ENCODE data around the gene SDF2L1.
"Not testable (repeated sequence)": the region's sequence is repeated elsewhere in the genome, so short reads cannot be mapped to it uniquely, and the experiment has no call there.

SDF2L1 gene

GRCh38 chr22:21641789-21642583 is at the start of gene SDF2L1:
SDF2L1 (plus strand) TSS chr22:21642302; CDS start chr22:21642337, 35 bp downstream.
- DNase-seq = peak; percentile 97

- DNase-seq = no peak
These were observed 49.7 kb upstream of the SDF2L1 start for GRCh38 chr22:21592422-21592821.

- no peak for DNase-seq
These were observed 48.5 kb upstream of the SDF2L1 start for GRCh38 chr22:21593406-21594232.

GRCh38 chr22:21594865-21595452 is 47.1 kb upstream of the SDF2L1 start:
- DNase-seq = no peak

GRCh38 chr22:21596356-21597135 is 45.6 kb upstream of the SDF2L1 start:
- not testable (repeated sequence) for DNase-seq

- DNase-seq = no peak
These were observed 43.8 kb upstream of the SDF2L1 start for GRCh38 chr22:21598302-21598701.

GRCh38 chr22:21599053-21599893 is 42.8 kb upstream of the SDF2L1 start:
- no peak for DNase-seq

GRCh38 chr22:21602579-21602978 is 39.5 kb upstream of the SDF2L1 start:
- DNase-seq = no peak

- no peak for DNase-seq
These were observed 38.1 kb upstream of the SDF2L1 start for GRCh38 chr22:21603973-21604372.

- no peak for DNase-seq
These were observed 36.1 kb upstream of the SDF2L1 start for GRCh38 chr22:21605887-21606564.

- DNase-seq = no peak
These were observed 35.3 kb upstream of the SDF2L1 start for GRCh38 chr22:21606775-21607174.

GRCh38 chr22:21609556-21610157 is 32.4 kb upstream of the SDF2L1 start:
- not testable (repeated sequence) for DNase-seq

GRCh38 chr22:21611210-21611977 is 30.7 kb upstream of the SDF2L1 start:
- no peak for DNase-seq

GRCh38 chr22:21612858-21613257 is 29.2 kb upstream of the SDF2L1 start:
- DNase-seq = no peak

GRCh38 chr22:21613553-21614233 is 28.4 kb upstream of the SDF2L1 start:
- DNase-seq = no peak

- no peak for DNase-seq
These were observed 26.4 kb upstream of the SDF2L1 start for GRCh38 chr22:21615731-21616130.

- not testable (repeated sequence) for DNase-seq
These were observed 24.8 kb upstream of the SDF2L1 start for GRCh38 chr22:21617337-21617736.

GRCh38 chr22:21621025-21621424 is 21.1 kb upstream of the SDF2L1 start:
- no peak for DNase-seq

Data from stimulated activated CD4-positive, alpha-beta T cell treated with anti-CD3 and anti-CD28 coated beads, Interleukin-12 subunit alpha, Interleukin-12 subunit beta, amount 100 ng/mL, for 4 hours (primary cell).